ENCODE measurements around the gene PLCL1.
"Not testable (repeated sequence)": the region's sequence is repeated elsewhere in the genome, so short reads cannot be mapped to it uniquely, and the experiment has no call there.

Gene PLCL1

DNA sequence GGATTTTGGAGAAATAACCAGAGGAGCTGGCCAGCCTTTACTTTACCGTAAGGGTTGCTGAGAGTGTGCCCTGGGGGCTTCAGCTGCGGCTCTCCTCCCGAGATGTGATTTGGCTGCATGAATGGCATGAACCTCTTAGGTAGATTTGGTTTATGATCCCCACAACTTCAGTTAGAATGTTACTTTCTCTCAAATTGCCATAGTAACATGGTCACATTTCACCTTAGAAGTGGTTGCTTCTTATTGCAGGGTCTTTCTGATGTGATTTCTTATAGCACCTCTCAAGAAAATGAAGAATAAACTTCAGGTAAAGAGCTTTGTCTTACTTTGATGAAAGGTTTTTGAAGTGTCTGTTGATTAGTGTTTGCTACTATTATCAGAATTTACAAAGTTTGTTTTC is 5.6 kb downstream of the PLCL1 start:
- DNase-seq (ENCODE audit: low read depth): no peak

- DNase-seq (ENCODE audit: low read depth): no peak
Observed at GRCh38 chr2:197810491-197810890, 6.1 kb downstream of the PLCL1 start.

- no peak for DNase-seq (ENCODE audit: low read depth)
Observed at GRCh38 chr2:197813093-197813787, 8.8 kb downstream of the PLCL1 start.

GRCh38 chr2:197814526-197814925 is 10.1 kb downstream of the PLCL1 start:
- no peak for DNase-seq (ENCODE audit: low read depth)

DNA sequence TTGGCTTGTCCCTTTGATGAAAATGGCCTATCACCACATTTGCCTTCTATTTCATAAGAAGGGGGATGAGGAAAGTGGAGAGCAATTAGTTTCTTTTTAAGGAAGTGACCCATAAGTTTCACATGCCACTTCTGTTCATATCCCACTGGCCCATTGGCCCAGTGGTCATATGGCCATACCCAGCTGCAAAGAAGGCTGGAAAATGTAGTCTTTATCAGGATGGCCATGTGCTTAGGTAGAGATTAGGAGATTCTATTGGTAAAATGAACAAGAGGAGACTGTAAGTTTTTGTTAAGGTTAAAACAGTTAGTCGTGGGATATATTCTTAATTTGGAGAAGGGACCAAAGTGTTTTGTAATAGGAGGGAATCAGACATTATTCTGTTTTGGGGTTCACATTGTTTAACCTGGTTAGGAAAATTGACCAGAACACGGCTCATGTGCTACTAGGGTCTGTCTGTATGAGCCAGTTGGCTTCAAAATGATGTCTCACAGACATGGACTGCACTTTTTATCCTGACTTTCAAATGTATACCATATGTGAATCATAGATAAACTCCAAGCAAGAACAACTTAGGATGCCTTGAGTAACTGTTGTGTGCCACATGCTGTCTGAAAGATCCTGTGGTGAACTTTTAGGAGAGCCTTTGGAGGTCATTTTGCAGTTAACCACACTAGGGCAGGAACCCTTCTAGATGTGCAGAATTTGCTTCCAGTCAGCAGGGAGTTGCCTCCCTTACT is 17.3 kb downstream of the PLCL1 start:
- DNase-seq (ENCODE audit: low read depth): no peak

DNA sequence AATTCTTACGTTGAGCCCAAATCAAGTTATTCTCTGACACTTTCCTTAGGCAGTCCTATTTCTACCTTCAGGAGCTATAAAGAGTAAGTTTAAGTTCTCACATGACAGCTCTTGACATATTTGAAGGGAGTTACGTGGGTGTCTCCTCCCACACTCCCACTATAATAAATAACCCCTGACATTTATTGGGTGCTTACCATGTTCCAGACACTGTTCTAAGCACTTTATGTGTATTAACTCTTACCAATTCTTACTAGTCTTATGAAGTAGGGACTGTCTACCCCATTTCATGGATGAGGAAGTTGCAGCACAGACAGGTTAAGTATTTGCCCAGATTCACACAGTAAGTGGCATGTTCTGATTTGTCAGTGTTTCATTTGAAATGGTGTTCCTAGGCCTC is 17.9 kb downstream of the PLCL1 start:
- no peak for DNase-seq (ENCODE audit: low read depth)

- no peak for DNase-seq (ENCODE audit: low read depth)
Observed at GRCh38 chr2:197827618-197828017, 23.2 kb downstream of the PLCL1 start.

- no peak for DNase-seq (ENCODE audit: low read depth)
Observed at GRCh38 chr2:197828464-197829135, 24.2 kb downstream of the PLCL1 start.

- not testable (repeated sequence) for DNase-seq (ENCODE audit: low read depth)
Observed at GRCh38 chr2:197834771-197835170, 30.4 kb downstream of the PLCL1 start.

GRCh38 chr2:197835293-197835692 is 30.9 kb downstream of the PLCL1 start:
- DNase-seq (ENCODE audit: low read depth): no peak

DNA sequence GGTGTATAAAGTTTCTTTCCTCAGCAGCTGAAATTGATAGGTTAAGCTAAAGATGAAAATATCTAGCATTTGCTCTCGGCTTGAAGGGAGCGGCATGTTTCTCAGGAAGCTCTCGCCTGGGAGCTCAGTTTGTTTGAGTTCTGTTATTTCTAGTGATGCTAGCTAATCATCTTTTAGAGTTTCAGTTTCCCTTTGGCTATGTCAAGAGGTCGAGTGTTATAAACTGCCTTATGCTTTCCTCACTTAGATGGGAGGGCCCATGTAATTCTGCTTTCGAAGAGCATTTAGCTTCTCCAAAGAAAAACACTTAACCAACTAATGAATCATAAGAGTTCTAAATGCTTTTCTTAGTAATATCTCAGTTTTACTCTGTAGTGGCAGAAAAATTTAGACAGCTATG is 33.6 kb downstream of the PLCL1 start:
- no peak for DNase-seq (ENCODE audit: low read depth)

GRCh38 chr2:197838579-197838978 is 34.2 kb downstream of the PLCL1 start:
- DNase-seq (ENCODE audit: low read depth): no peak

- no peak for DNase-seq (ENCODE audit: low read depth)
Observed at GRCh38 chr2:197839327-197839726, 34.9 kb downstream of the PLCL1 start.

DNA sequence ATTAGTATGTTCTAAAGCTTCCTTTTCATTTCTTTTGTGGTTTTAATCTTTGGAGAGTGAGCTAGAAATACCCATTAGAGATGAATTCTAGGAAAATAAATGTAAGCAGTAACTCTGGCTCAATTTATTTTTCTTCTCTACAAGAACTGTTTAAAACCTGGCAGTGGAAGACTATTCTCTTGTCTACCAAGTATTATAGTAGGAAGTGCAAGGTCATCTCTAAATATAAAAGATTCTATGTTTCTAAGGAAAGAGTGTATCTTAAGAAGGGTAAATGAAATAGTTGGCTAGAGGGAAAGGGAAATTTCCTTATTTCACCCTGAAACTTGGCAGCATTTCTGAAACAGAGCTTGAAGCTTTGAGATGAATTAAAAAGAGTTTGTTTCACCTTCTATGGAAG is 35.5 kb downstream of the PLCL1 start:
- DNase-seq (ENCODE audit: low read depth): no peak

GRCh38 chr2:197846128-197846527 is 41.7 kb downstream of the PLCL1 start:
- DNase-seq (ENCODE audit: low read depth): no peak

GRCh38 chr2:197846777-197847176 is 42.4 kb downstream of the PLCL1 start:
- DNase-seq (ENCODE audit: low read depth): no peak

GRCh38 chr2:197847651-197848401 is 43.4 kb downstream of the PLCL1 start:
- no peak for DNase-seq (ENCODE audit: low read depth)

DNA sequence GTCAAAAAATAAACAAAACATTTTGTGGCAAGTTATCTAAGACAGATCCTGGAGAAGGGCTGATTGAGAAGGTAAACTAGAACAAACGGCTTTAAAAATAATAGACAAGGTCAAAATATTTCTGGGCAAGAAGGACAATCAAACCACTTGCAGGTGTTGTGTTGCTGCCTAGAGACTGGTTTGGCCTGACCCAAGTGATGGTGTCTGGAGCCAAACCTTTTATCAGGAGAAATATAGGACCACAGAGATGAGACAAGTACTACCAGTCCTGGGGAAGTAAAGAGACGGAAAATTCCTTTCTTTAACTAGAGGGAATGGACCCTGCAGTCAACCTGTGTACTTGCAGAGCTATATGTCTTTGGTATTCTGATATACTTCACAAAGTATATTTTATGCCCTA is 44.2 kb downstream of the PLCL1 start:
- no peak for DNase-seq (ENCODE audit: low read depth)

GRCh38 chr2:197850882-197851450 is 46.6 kb downstream of the PLCL1 start:
- no peak for DNase-seq (ENCODE audit: low read depth)

- no peak for DNase-seq (ENCODE audit: low read depth)
Observed at GRCh38 chr2:197851451-197851850, 47.1 kb downstream of the PLCL1 start.

GRCh38 chr2:197852108-197852507 is 47.7 kb downstream of the PLCL1 start:
- no peak for DNase-seq (ENCODE audit: low read depth)

DNA sequence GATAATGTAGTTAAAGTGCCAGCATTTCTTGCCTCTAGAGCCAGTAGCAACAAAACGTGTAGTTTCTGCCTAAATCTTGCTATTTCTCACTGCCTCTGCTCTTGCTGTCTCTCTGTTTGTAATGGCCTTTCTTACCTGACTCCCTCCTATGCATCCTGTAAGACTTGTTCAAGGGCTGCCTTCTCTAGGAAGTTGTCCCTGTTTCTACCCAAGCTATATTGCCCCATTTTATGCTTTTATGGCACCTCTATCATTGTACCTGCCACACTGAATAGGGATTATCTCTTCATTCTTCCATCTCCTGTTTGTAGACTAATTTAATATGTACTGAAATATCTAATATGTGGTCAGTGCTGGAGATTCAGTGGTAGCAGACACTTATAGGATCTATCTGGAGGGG is 49.2 kb downstream of the PLCL1 start:
- no peak for DNase-seq (ENCODE audit: low read depth)
